ENCODE results near the gene TPI1. TPM values are rescaled to one million over a fixed set of nuclear protein-coding genes. Genes with fewer than 3 reads are reported as not detected.
A peak's percentile ranks its signal among the peaks of the same experiment; 100 is the strongest.

Gene TPI1
- total RNA-seq, 1 experiment from 2014 or later: 1,296 TPM

- H3K36me3 ChIP-seq: peaks cover 44% of the 10 kb centered on the region
- peaks cover 3% of the 10 kb centered on the region; the same call in 1 of the 2 replicates for H3K4me1 ChIP-seq
- no peak overlapping the region for H3K27ac ChIP-seq
- DNase-seq: no peak
- H3K27me3 ChIP-seq: no peaks in the 10 kb centered on the region
- no peak overlapping the region for H3K4me3 ChIP-seq
- no peaks in the 10 kb centered on the region for H3K9me3 ChIP-seq (replicated peaks)
These were observed 33.1 kb upstream of the TPI1 start for GRCh38 chr12:6834254-6834653.

- Histone ChIP-seq H3K4me3 (no peak overlapping the region), H3K9me3 (replicated peaks) (no peaks in the 10 kb centered on the region), H3K27ac (no peak overlapping the region), H3K27me3 (no peaks in the 10 kb centered on the region), H3K4me1 (peaks cover 8% of the 10 kb centered on the region), H3K36me3 (peaks cover 44% of the 10 kb centered on the region)
- no peak for DNase-seq
These were observed 32.5 kb upstream of the TPI1 start for GRCh38 chr12:6834873-6835272.

GRCh38 chr12:6836851-6837250 is 30.5 kb upstream of the TPI1 start:
- peaks cover 22% of the 10 kb centered on the region for H3K4me1 ChIP-seq
- H3K9me3 ChIP-seq (replicated peaks): no peaks in the 10 kb centered on the region
- H3K4me3 ChIP-seq: no peak overlapping the region
- no peak for DNase-seq
- peaks cover 38% of the 10 kb centered on the region for H3K36me3 ChIP-seq
- H3K27ac ChIP-seq: no peak overlapping the region
- no peaks in the 10 kb centered on the region for H3K27me3 ChIP-seq

GRCh38 chr12:6837370-6838060 is 29.8 kb upstream of the TPI1 start:
- Histone ChIP-seq H3K27me3 (no peaks in the 10 kb centered on the region), H3K9me3 (replicated peaks) (no peaks in the 10 kb centered on the region), H3K4me1 (peaks cover 22% of the 10 kb centered on the region), H3K36me3 (peaks cover 31% of the 10 kb centered on the region), H3K4me3 (no peak overlapping the region), H3K27ac (no peak overlapping the region)
- DNase-seq: no peak

- DNase-seq: no peak
- no peak overlapping the region for H3K4me3 ChIP-seq
- peaks cover 20% of the 10 kb centered on the region for H3K36me3 ChIP-seq
- H3K27me3 ChIP-seq: no peaks in the 10 kb centered on the region
- H3K4me1 ChIP-seq: peaks cover 22% of the 10 kb centered on the region
- H3K9me3 ChIP-seq (replicated peaks): no peaks in the 10 kb centered on the region
- no peak overlapping the region for H3K27ac ChIP-seq
These were observed 28.5 kb upstream of the TPI1 start for GRCh38 chr12:6838854-6839253.

- Histone ChIP-seq H3K27ac (peak overlapping the region; percentile 83), H3K4me1 (peaks cover 22% of the 10 kb centered on the region), H3K27me3 (no peaks in the 10 kb centered on the region), H3K36me3 (peaks cover 20% of the 10 kb centered on the region), H3K9me3 (replicated peaks) (no peaks in the 10 kb centered on the region), H3K4me3 (no peak overlapping the region)
- DNase-seq: peak; percentile 93 to 95
These were observed 27.7 kb upstream of the TPI1 start for GRCh38 chr12:6839482-6840201.

GRCh38 chr12:6840330-6840729 is 27.0 kb upstream of the TPI1 start:
- Histone ChIP-seq H3K27ac (peak overlapping the region; percentile 83), H3K4me3 (no peak overlapping the region), H3K27me3 (no peaks in the 10 kb centered on the region), H3K4me1 (peaks cover 22% of the 10 kb centered on the region), H3K9me3 (replicated peaks) (no peaks in the 10 kb centered on the region), H3K36me3 (peaks cover 24% of the 10 kb centered on the region)
- DNase-seq: peak; percentile 48 to 78

- peak; percentile 30 to 47 for DNase-seq
- H3K4me3 ChIP-seq: no peak within 1 kb of the TSS
- H3K27me3 ChIP-seq: no peaks in the 10 kb centered on the region
- no peaks in the 10 kb centered on the region for H3K9me3 ChIP-seq (replicated peaks)
- peaks cover 22% of the 10 kb centered on the region for H3K4me1 ChIP-seq
- H3K36me3 ChIP-seq: peaks cover 21% of the 10 kb centered on the region
- peak within 1 kb of the TSS; percentile 83 for H3K27ac ChIP-seq
These were observed 26.4 kb upstream of the TPI1 start, which contains the start of gene GNB3 for GRCh38 chr12:6840761-6841515. TSS of gene GNB3 (plus strand) at chr12:6840925. CDS start at chr12:6841288, 363 bp downstream.

- Histone ChIP-seq H3K9me3 (replicated peaks) (no peaks in the 10 kb centered on the region), H3K27ac (no peak overlapping the region)
These were observed 25.3 kb upstream of the TPI1 start for GRCh38 chr12:6842075-6842474.

GRCh38 chr12:6843118-6843902 is 24.0 kb upstream of the TPI1 start:
- Histone ChIP-seq H3K9me3 (replicated peaks) (no peaks in the 10 kb centered on the region), H3K4me3 (no peak overlapping the region), H3K4me1 (peaks cover 22% of the 10 kb centered on the region), H3K27me3 (no peaks in the 10 kb centered on the region), H3K27ac (no peak overlapping the region), H3K36me3 (peaks cover 32% of the 10 kb centered on the region)
- DNase-seq: no peak

More at GRCh38 chr12:6842075-6842474, 25.3 kb upstream of the TPI1 start:
- Histone ChIP-seq H3K4me3 (no peak overlapping the region), H3K36me3 (peaks cover 28% of the 10 kb centered on the region), H3K4me1 (peaks cover 22% of the 10 kb centered on the region), H3K27me3 (no peaks in the 10 kb centered on the region)
- DNase-seq: no peak

GRCh38 chr12:6845395-6845794 is 21.9 kb upstream of the TPI1 start:
- Histone ChIP-seq H3K27ac (no peak overlapping the region), H3K36me3 (peaks cover 41% of the 10 kb centered on the region), H3K4me3 (no peak overlapping the region), H3K4me1 (peaks cover 9% of the 10 kb centered on the region), H3K27me3 (no peaks in the 10 kb centered on the region), H3K9me3 (replicated peaks) (no peaks in the 10 kb centered on the region)
- DNase-seq: no peak

- H3K27ac ChIP-seq: no peak overlapping the region
- no peak overlapping the region for H3K4me3 ChIP-seq
- no peaks in the 10 kb centered on the region for H3K9me3 ChIP-seq (replicated peaks)
- peaks cover 2% of the 10 kb centered on the region for H3K4me1 ChIP-seq
- H3K36me3 ChIP-seq: peaks cover 41% of the 10 kb centered on the region
- H3K27me3 ChIP-seq: no peaks in the 10 kb centered on the region
- DNase-seq: no peak
These were observed 20.9 kb upstream of the TPI1 start for GRCh38 chr12:6846316-6846869.

GRCh38 chr12:6847676-6848075 is 19.7 kb upstream of the TPI1 start:
- H3K36me3 ChIP-seq: peaks cover 41% of the 10 kb centered on the region
- no peaks in the 10 kb centered on the region for H3K27me3 ChIP-seq
- H3K9me3 ChIP-seq (replicated peaks): no peaks in the 10 kb centered on the region
- no peak overlapping the region for H3K27ac ChIP-seq
- no peak overlapping the region for H3K4me3 ChIP-seq
- no peak for DNase-seq
- H3K4me1 ChIP-seq: no peaks in the 10 kb centered on the region

- no peaks in the 10 kb centered on the region for H3K27me3 ChIP-seq
- H3K36me3 ChIP-seq: peaks cover 37% of the 10 kb centered on the region
- no peaks in the 10 kb centered on the region for H3K9me3 ChIP-seq (replicated peaks)
- no peak for DNase-seq
- no peak overlapping the region for H3K4me3 ChIP-seq
- peaks cover 8% of the 10 kb centered on the region for H3K4me1 ChIP-seq
- H3K27ac ChIP-seq: no peak overlapping the region
These were observed 17.9 kb upstream of the TPI1 start for GRCh38 chr12:6849427-6849826.

Measured in SJCRH30 (cell line).